ENCODE results near the gene DLL4. TPM values are rescaled to one million over a fixed set of nuclear protein-coding genes. Genes with fewer than 3 reads are reported as not detected.

The DLL4 gene
- 0.11 TPM in 1 of 2 replicates, not detected in the other for total RNA-seq

GRCh38 chr15:40928821-40929659 is at the start of gene DLL4:
TSS of gene DLL4 (plus strand) at chr15:40929340. CDS start at chr15:40929669, 329 bp downstream.

GRCh38 chr15:40893733-40894680 is 35.1 kb upstream of the DLL4 start, which contains the start of gene VPS18:
TSS of gene VPS18 (plus strand) at chr15:40894450. CDS start at chr15:40894769, 319 bp downstream.

GRCh38 chr15:40952901-40953712 is 24.0 kb downstream of the DLL4 start, which contains the start of gene CHAC1:
TSS of gene CHAC1 (plus strand) at chr15:40953471. CDS start at chr15:40953584, 113 bp downstream.

Small RNA genes lying within 50 kb of the gene (small RNA-seq; reads per million reads assigned to genes)
- not detected for gene ISCA1P4

Other genes with a start within 250 kb of the DLL4 start
- gene RAD51, start 234.2 kb upstream of the DLL4 start, total RNA-seq = 2.4 and 4.8 TPM in 2 replicates
- 17.4 and 18.5 TPM in 2 replicates for gene RMDN3, start 174.1 kb upstream of the DLL4 start, total RNA-seq
- 5.2 and 5.5 TPM in 2 replicates for gene GCHFR, start 165.3 kb upstream of the DLL4 start, total RNA-seq
- gene C15orf62, start 159.4 kb upstream of the DLL4 start, total RNA-seq = 0.11 and 0.26 TPM in 2 replicates
- 14.6 and 22.3 TPM in 2 replicates for gene ZFYVE19, start 122.3 kb upstream of the DLL4 start, total RNA-seq
- gene DNAJC17, start 121.9 kb upstream of the DLL4 start, total RNA-seq = 23.9 and 26.1 TPM in 2 replicates
- not detected in 2 replicates for gene PPP1R14D, start 100.6 kb upstream of the DLL4 start, total RNA-seq
- 0.26 and 0.97 TPM in 2 replicates for gene SPINT1, start 85.3 kb upstream of the DLL4 start, total RNA-seq
- not detected in 2 replicates for gene RHOV, start 55.1 kb upstream of the DLL4 start, total RNA-seq
- gene VPS18, start 34.9 kb upstream of the DLL4 start, total RNA-seq = 37.6 and 38.8 TPM in 2 replicates
- 9.8 and 14.0 TPM in 2 replicates for gene CHAC1, start 24.1 kb downstream of the DLL4 start, total RNA-seq
- gene INO80, start 186.9 kb downstream of the DLL4 start, total RNA-seq = 24.4 and 24.6 TPM in 2 replicates

Measured in articular chondrocyte of knee joint (primary cell).